HG03575 (cell line): ENCODE measurements around the gene PAF1.

Source experiments
- ATAC-seq: cut with Tn5 transposase; IDR thresholded peaks from one replicate; pipeline ENCODE4 v1.9.1; 2021; ENCODE audit not compliant: unreplicated experiment, insufficient number of reproducible peaks, low FRiP score; ENCODE audit errors: extremely low read depth

The PAF1 gene

GRCh38 chr19:39390751-39391437 is at the start of gene PAF1, which contains the start of gene MED29:
Gene PAF1 (minus strand): TSS chr19:39391106. CDS start chr19:39390864, 242 bp downstream.
Gene MED29 (plus strand): TSS chr19:39391378. CDS start chr19:39391423, 45 bp downstream.
- ATAC-seq: peak; percentile 80

GRCh38 chr19:39438270-39438934 is 47.5 kb upstream of the PAF1 start:
- ATAC-seq: no peak

- no peak for ATAC-seq
These were observed 45.4 kb upstream of the PAF1 start for GRCh38 chr19:39436350-39436716.

- ATAC-seq: no peak
These were observed 44.8 kb upstream of the PAF1 start, which contains the start of gene RPS16 for GRCh38 chr19:39435499-39436349. Gene RPS16 (minus strand): TSS chr19:39435949. CDS start chr19:39435895, 54 bp downstream.

- ATAC-seq: no peak
These were observed 43.5 kb upstream of the PAF1 start for GRCh38 chr19:39434123-39435076.

GRCh38 chr19:39433480-39434079 is 42.7 kb upstream of the PAF1 start:
- ATAC-seq: no peak

GRCh38 chr19:39432677-39433025 is 41.7 kb upstream of the PAF1 start:
- no peak for ATAC-seq

- no peak for ATAC-seq
These were observed 40.0 kb upstream of the PAF1 start for GRCh38 chr19:39430675-39431593.

- ATAC-seq: no peak
These were observed 37.6 kb upstream of the PAF1 start for GRCh38 chr19:39428283-39429112.

GRCh38 chr19:39427707-39428106 is 36.8 kb upstream of the PAF1 start:
- ATAC-seq: no peak

GRCh38 chr19:39426170-39426569 is 35.3 kb upstream of the PAF1 start:
- no peak for ATAC-seq

- ATAC-seq: no peak
These were observed 34.8 kb upstream of the PAF1 start for GRCh38 chr19:39425744-39426143.

- ATAC-seq: no peak
These were observed 34.0 kb upstream of the PAF1 start for GRCh38 chr19:39424934-39425333.

GRCh38 chr19:39423258-39424086 is 32.6 kb upstream of the PAF1 start:
- no peak for ATAC-seq

GRCh38 chr19:39422020-39422419 is 31.1 kb upstream of the PAF1 start:
- no peak for ATAC-seq

- ATAC-seq: no peak
These were observed 29.9 kb upstream of the PAF1 start for GRCh38 chr19:39420769-39421168.
